GM18873 (cell line): ENCODE results near the gene ENAH.

ENCODE experiments used
- ATAC-seq: cut with Tn5 transposase; IDR thresholded peaks from one replicate; pipeline ENCODE4 v1.9.1; 2021; ENCODE audit warnings: mild to moderate bottlenecking, moderate library complexity, moderate number of reproducible peaks; ENCODE audit not compliant: unreplicated experiment, low FRiP score

ENAH gene

GRCh38 chr1:225445639-225446594 lies 207.0 kb downstream of the ENAH start:
- no peak for ATAC-seq

- no peak for ATAC-seq
Observed at GRCh38 chr1:225442123-225442505, 210.8 kb downstream of the ENAH start.

- no peak for ATAC-seq
Observed at GRCh38 chr1:225441314-225442122, 211.4 kb downstream of the ENAH start.

GRCh38 chr1:225440380-225441221 lies 212.3 kb downstream of the ENAH start:
- ATAC-seq = no peak

GRCh38 chr1:225437710-225438437 lies 215.0 kb downstream of the ENAH start:
- ATAC-seq = no peak
